ENCODE data around the gene GADL1.

GRCh38 chr3:30776186-30776815, 118.2 kb downstream of the GADL1 start:
- TF ChIP-seq, protein P1, sequence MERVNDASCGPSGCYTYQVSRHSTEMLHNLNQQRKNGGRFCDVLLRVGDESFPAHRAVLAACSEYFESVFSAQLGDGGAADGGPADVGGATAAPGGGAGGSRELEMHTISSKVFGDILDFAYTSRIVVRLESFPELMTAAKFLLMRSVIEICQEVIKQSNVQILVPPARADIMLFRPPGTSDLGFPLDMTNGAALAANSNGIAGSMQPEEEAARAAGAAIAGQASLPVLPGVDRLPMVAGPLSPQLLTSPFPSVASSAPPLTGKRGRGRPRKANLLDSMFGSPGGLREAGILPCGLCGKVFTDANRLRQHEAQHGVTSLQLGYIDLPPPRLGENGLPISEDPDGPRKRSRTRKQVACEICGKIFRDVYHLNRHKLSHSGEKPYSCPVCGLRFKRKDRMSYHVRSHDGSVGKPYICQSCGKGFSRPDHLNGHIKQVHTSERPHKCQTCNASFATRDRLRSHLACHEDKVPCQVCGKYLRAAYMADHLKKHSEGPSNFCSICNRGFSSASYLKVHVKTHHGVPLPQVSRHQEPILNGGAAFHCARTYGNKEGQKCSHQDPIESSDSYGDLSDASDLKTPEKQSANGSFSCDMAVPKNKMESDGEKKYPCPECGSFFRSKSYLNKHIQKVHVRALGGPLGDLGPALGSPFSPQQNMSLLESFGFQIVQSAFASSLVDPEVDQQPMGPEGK (CRISPR knock-in tag; IDR thresholded peaks at IDR 0.05; ENCODE audit: borderline replicate concordance), result no peak
- TF ChIP-seq ZFP3 (CRISPR knock-in tag; IDR thresholded peaks at IDR 0.05), result no peak

Measured in SK-N-SH treated with all-trans-retinoic acid at 6 μM for 48 hours (cell line).